GM12801 (cell line): ENCODE data around the gene KCNJ15.

Experiments used
- TF ChIP-seq, protein P1 (sequence below): IDR thresholded peaks from one replicate; pipeline ENCODE4 v1.5.1; 2011; ENCODE audit warnings: control low read depth; ENCODE audit not compliant: insufficient read length; ENCODE audit errors: extremely low read depth

The KCNJ15 gene

DNA sequence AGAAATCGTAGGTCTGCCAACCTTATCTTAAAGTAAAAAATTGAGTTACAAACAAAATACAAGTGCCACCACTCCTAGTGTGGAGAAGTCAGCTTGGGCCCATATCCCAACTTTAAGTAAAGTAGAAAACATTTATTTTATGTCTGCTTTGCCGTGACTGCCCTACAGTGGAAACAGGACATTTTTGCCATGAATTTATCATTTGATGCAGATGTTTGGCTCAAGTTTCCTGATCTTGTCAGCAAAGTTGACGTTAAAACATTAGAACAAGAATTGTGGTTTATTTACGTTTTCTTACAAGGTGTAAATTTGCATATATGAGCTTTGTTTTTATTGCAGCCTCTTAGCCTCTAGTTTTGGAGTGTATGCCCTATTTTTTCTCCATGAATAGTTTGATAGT is 17.1 kb upstream of the KCNJ15 start:
- TF ChIP-seq, protein P1, sequence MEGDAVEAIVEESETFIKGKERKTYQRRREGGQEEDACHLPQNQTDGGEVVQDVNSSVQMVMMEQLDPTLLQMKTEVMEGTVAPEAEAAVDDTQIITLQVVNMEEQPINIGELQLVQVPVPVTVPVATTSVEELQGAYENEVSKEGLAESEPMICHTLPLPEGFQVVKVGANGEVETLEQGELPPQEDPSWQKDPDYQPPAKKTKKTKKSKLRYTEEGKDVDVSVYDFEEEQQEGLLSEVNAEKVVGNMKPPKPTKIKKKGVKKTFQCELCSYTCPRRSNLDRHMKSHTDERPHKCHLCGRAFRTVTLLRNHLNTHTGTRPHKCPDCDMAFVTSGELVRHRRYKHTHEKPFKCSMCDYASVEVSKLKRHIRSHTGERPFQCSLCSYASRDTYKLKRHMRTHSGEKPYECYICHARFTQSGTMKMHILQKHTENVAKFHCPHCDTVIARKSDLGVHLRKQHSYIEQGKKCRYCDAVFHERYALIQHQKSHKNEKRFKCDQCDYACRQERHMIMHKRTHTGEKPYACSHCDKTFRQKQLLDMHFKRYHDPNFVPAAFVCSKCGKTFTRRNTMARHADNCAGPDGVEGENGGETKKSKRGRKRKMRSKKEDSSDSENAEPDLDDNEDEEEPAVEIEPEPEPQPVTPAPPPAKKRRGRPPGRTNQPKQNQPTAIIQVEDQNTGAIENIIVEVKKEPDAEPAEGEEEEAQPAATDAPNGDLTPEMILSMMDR, result no peak

DNA sequence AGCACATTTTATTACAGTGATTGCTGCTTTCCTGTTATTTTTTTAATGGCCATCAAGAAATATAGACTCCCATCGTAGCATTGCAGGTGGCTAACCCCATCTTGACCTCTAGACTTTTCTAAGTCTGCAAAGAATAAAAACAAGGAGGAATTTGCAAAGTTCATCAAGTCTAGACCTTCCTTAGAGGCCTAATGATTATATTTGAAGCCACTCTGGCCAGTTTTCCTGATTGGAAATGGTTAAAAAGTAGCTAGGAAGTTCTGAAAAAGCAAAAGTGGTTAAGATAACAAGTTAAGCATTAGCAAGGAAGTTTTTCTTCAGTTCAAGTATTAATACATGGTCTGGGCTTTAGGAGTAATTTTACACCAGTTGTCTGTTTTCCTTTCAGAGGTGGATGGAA is 16.7 kb upstream of the KCNJ15 start:
- TF ChIP-seq, protein P1, result no peak

DNA sequence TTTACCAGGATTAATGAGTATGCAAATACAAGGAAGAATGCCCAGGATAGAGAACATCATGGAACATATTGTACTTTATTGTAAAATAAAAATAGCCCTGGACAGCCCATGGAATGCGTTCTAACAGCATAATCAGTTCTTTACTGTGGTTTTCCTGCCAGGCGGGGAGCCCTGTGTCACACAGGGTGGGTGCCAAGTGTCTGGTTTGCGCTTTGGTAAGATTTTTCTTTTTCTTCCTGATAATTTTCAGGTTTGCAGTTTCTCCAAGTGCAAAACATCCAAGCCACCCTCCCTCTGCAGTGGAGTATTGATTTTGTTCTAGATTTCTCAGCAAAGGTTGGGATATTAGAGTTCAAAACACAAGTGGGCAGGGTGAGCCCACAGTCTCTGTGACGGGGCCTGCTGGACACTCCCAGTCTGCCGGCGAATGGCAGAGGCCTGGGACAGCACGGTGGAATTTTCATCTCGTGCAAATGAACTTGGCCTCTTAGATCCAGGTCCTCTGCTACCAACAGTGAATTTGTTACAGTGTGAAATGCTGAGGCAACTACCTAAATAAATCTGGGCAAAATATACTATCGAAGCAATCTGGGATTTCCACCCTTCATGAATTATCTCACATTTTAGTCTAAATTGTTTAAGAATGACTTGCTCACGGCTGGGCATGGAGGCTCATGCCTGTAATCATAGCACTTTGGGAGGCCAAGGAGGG is 15.6 kb upstream of the KCNJ15 start:
- TF ChIP-seq, protein P1, result no peak

DNA sequence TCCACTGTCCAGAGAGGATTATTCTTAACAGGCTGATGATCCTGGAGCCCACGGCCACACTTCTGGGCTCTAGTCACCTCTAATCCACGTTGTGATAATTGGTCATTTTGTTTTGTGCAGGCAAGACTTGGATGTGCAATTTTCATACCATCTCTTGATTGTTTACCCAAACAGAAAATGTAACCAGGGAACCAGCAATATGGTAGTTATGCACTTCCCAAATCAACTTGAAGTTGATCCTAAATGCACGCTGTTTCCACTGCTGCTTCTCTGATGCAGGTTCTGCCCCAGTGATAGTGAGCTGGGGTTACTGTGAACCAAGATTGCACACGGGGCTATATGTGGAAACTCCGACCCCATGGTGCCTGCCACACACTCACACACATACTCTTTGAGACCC is 14.7 kb upstream of the KCNJ15 start:
- TF ChIP-seq, protein P1, result no peak

DNA sequence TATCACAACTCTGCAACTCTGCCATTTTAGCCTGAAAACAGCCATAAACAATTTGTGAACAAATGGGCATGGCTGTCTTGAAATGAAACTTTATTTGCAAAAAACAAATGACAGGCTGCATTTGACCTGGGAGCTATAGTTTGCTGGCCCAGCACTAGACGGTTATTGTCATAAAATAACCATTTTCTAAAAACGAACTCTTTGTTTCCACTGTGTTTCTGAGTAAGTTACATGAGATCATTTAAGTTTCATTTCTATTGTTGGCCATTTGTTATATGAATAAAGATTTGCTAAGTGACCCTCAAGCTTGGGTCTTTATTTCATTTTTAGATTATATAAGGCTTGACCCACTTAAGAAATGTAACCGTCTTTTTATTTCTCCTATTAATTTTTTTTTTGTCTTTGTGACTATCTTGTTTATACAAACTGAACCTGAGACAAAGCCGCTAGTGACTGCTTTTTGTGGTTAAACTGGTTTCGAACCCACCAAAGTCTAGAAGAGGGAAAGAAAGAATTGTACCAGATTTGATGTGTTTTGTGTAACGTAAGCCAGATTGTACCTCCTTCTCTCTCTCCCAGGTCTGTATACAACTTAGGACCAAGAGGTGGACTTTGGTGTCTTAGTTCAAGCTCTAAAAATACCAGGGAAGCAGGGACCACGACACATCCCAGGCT is 12.9 kb upstream of the KCNJ15 start:
- TF ChIP-seq, protein P1, result no peak

DNA sequence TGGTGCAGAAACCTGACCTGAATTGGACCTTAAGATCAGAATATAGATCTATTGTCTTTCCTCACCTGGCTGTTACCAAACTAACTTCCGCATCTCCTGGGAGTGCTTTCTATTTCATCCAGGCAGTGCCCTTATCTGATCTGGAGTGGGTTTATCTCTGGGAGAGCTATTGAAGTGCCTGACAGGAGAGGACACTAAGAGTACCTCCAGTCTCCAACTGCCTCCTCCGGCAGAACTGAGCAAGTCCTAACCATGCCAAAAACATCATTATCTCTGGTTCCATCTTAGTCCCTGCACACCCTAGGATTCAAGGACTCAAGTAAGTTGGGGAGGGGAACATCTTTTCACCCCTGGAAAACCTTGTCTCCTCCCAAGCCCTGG is 12.4 kb upstream of the KCNJ15 start:
- TF ChIP-seq, protein P1, result no peak

DNA sequence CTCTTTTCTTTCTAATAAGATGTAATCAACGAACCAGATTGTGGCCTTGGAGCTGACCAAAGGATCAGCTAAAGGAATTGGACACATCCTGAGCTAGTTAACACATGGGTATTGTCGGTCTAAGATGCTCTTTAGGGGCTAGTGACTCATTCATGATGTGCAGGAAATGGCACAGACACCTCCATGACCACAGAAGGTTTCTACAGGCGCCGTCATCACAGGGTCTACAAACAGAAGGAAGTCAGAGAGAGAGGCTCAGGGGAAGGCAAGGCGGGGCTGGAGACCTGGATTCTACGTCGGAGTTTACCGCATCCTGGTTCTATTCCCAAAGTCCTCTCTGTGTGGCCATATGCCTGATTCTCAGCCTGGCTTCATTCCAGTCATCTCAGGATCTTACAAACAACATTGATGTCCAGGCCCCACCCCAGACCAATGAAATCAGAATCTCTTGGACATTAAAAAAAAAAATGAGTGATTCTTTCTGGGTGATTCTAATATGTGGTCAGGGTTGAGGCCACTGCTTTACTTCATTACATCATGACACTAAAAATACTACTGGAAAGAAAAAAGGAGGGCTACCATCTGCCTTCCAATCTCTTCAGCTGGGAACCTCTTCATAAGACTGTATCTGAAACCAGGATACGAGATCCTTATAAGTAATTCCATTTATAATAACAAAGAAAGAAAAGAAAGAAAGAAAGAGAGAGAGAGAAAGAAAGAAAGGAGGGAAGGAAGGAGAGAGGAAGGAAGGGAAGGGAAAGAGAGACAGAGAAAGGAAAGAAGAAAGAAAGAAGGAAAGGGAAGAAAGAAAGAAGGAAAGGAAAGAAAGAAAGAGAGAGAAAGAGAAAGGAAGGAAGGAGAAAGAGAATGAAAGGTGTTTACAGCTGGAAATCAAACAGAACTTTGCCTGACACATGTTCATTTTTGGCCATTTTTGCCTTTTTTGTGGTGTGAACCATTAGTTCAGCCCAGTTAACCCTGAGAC is 11.6 kb upstream of the KCNJ15 start:
- TF ChIP-seq, protein P1, result no peak
